CD4-positive, alpha-beta T cell (primary cell): ENCODE results near the gene FRMD5. TPM values are rescaled to one million over a fixed set of nuclear protein-coding genes. Genes with fewer than 3 reads are reported as not detected.

Experiments used
- ATAC-seq: fragments of 200-7000 bp; cut with Tn5 transposase; one replicate; pipeline ENCODE4 v1.10.0; 2022; ENCODE audit warnings: mild to moderate bottlenecking; ENCODE audit not compliant: poor library complexity
- CTCF ChIA-PET: fragments of 350-600 bp; sonication (Branson Sonifier 250); formaldehyde crosslinking; loops from one replicate; lab custom pipeline; 2021; ENCODE audit warnings: antibody characterized with exemption, inconsistent platforms; lab: Charles Lee
- POLR2A ChIA-PET: fragments of 350-600 bp; sonication (Branson Sonifier 250); formaldehyde crosslinking; loops from one replicate; lab custom pipeline; 2021; ENCODE audit warnings: antibody characterized with exemption, inconsistent platforms; lab: Charles Lee
- DNase-seq, 14 experiments: peaks; one replicate each; pipeline ENCODE4 v3.0.0-alpha.2; 2013 to 2020; ENCODE audit warnings: mixed read lengths in 2 of 14
- H3K27ac ChIP-seq, 2 donors: one replicate each; pipeline versions ENCODE4 v1.5.1 to v1.7.0; 2013; ENCODE audit warnings: low read length in 2 of 2, low read depth in 1 of 2, mild to moderate bottlenecking in 1 of 2
- H3K27me3 ChIP-seq, 2 experiments: 1 replicate in 1 of 2; 2 replicates in 1 of 2; pipeline versions ENCODE4 v1.6.1 to v1.7.0; 2013; ENCODE audit warnings: low read length in 2 of 2, control low read depth in 1 of 2, mild to moderate bottlenecking in 1 of 2, moderate library complexity in 1 of 2; ENCODE audit not compliant: insufficient read depth in 2 of 2, control insufficient read depth in 1 of 2
- H3K36me3 ChIP-seq: one replicate; pipeline ENCODE4 v1.6.1; 2013; ENCODE audit warnings: low read length, control low read depth; ENCODE audit not compliant: insufficient read depth
- H3K4me1 ChIP-seq: one replicate; pipeline ENCODE4 v1.6.1; 2013; ENCODE audit warnings: low read length, control low read depth; ENCODE audit not compliant: insufficient read depth
- H3K4me3 ChIP-seq: one replicate; pipeline ENCODE4 v1.5.1; 2013; ENCODE audit warnings: mild to moderate bottlenecking, low read length, moderate library complexity
- H3K9me3 ChIP-seq, 2 experiments: 1 replicate in 1 of 2; 2 replicates in 1 of 2; pipeline versions ENCODE4 v1.6.1 to v1.7.0; 2013; ENCODE audit warnings: low read length in 2 of 2, mild to moderate bottlenecking in 2 of 2, control low read depth in 1 of 2, moderate library complexity in 1 of 2; ENCODE audit not compliant: control insufficient read depth in 1 of 2, insufficient read depth in 1 of 2
- H3K27ac Mint-ChIP-seq: one replicate; pipeline ENCODE4 v1.8.0; 2020; ENCODE audit warnings: mixed read lengths
- H3K27me3 Mint-ChIP-seq: one replicate; pipeline ENCODE4 v1.8.0; 2021; ENCODE audit warnings: mixed read lengths
- H3K36me3 Mint-ChIP-seq: one replicate; pipeline ENCODE4 v1.8.0; 2021; ENCODE audit warnings: low read depth, mixed read lengths
- H3K4me1 Mint-ChIP-seq: one replicate; pipeline ENCODE4 v1.8.0; 2021; ENCODE audit warnings: low read depth, mixed read lengths
- H3K4me3 Mint-ChIP-seq: one replicate; pipeline ENCODE4 v1.8.0; 2020; ENCODE audit warnings: mild to moderate bottlenecking, mixed read lengths
- H3K9me3 Mint-ChIP-seq: one replicate; pipeline ENCODE4 v1.8.0; 2020; ENCODE audit warnings: mixed read lengths
- intact Hi-C, 2 experiments: fragments of 100-400 bp; cut with DNase I in 1 of 2; cut with micrococcal nuclease in 1 of 2; formaldehyde crosslinking; loops; one replicate each; pipeline versions ENCODE4 v1.15.1 to v1.9.0; 2023 to 2025; cut with DNase I, micrococcal nuclease
- total RNA-seq, 174 experiments: library from RNA in 2 of 174; stranded (reverse) in 2 of 174; gene quantifications; one replicate each; pipeline ENCODE4 v1.2.3 and lab custom pipeline; 2021 to 2026
- TF ChIP-seq, protein P1 (sequence below): fragments of 200-600 bp; IDR thresholded peaks from one replicate; pipeline ENCODE4 v1.8.0; 2022; ENCODE audit warnings: antibody characterized with exemption, mild to moderate bottlenecking

Gene FRMD5
- total RNA-seq, 2 experiments from 2014 or later = not detected

DNA sequence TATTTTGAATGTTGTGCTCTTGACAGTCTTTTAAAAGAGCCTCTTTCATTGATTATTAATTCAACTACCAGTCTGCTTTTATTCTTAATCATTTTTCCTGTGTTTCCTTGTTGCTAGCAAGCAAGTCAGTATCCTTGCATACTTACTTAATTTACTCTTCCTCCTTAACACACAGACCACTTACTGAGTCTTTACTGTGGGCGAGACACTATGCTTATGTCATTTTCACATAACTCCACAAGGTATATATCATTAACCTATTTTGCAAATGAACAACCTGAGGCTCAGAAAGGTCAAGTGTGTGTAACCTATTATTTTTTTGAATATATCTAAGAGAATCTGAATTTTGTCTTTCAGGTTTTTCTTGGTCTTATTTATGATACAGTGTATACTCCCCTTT, 237.3 kb downstream of the FRMD5 start:
- TF ChIP-seq, protein P1, sequence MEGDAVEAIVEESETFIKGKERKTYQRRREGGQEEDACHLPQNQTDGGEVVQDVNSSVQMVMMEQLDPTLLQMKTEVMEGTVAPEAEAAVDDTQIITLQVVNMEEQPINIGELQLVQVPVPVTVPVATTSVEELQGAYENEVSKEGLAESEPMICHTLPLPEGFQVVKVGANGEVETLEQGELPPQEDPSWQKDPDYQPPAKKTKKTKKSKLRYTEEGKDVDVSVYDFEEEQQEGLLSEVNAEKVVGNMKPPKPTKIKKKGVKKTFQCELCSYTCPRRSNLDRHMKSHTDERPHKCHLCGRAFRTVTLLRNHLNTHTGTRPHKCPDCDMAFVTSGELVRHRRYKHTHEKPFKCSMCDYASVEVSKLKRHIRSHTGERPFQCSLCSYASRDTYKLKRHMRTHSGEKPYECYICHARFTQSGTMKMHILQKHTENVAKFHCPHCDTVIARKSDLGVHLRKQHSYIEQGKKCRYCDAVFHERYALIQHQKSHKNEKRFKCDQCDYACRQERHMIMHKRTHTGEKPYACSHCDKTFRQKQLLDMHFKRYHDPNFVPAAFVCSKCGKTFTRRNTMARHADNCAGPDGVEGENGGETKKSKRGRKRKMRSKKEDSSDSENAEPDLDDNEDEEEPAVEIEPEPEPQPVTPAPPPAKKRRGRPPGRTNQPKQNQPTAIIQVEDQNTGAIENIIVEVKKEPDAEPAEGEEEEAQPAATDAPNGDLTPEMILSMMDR = no peak
- Histone ChIP-seq H3K9me3 (no peaks in the 10 kb centered on the region), H3K4me3 (no peak overlapping the region), H3K36me3 (no peaks in the 10 kb centered on the region), H3K27ac (no peak overlapping the region), H3K27me3 (peaks cover 0 to 5% of the 10 kb centered on the region in 2 experiments), H3K4me1 (no peaks in the 10 kb centered on the region)
- ATAC-seq (no peak), DNase-seq (no peak)
- Mint-ChIP-seq H3K36me3 (no peaks in the 10 kb centered on the region), H3K27me3 (peaks cover 33% of the 10 kb centered on the region), H3K9me3 (no peaks in the 10 kb centered on the region), H3K4me1 (no peaks in the 10 kb centered on the region), H3K4me3 (no peak overlapping the region), H3K27ac (no peak overlapping the region)
- intact Hi-C loops = no loop called here
- CTCF ChIA-PET = no interaction called here
- POLR2A ChIA-PET = no interaction called here

DNA sequence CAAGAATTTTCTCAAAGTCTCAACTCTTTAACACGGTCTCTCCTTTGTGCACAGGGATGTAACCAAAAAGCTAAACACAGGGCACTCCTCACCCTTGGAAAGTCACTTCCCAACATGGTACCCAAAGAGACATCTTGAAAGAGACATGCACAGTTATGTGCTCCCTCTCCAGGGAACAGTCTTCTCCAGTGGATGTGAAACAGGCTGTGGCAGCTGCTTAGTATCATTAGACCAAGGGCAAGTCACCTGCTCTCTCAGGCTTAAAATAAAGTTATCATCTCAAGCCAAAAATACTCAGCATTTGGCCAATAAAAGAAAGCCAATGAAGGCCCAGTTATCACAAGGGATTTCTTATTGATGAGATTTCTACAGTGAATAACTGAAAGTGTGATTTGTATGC, 239.9 kb downstream of the FRMD5 start:
- H3K4me3 ChIP-seq = no peak overlapping the region
- TF ChIP-seq, protein P1 = no peak
- no peaks in the 10 kb centered on the region for H3K9me3 ChIP-seq
- H3K9me3 Mint-ChIP-seq = no peaks in the 10 kb centered on the region
- no peaks in the 10 kb centered on the region for H3K36me3 ChIP-seq
- POLR2A ChIA-PET = no interaction called here
- H3K27ac Mint-ChIP-seq = no peak overlapping the region
- no peak overlapping the region for H3K4me3 Mint-ChIP-seq
- peaks cover 0 to 5% of the 10 kb centered on the region in 2 experiments for H3K27me3 ChIP-seq
- H3K36me3 Mint-ChIP-seq = no peaks in the 10 kb centered on the region
- DNase-seq (no peak), ATAC-seq (no peak)
- CTCF ChIA-PET = no interaction called here
- H3K27ac ChIP-seq = no peak overlapping the region
- no peaks in the 10 kb centered on the region for H3K4me1 Mint-ChIP-seq
- H3K27me3 Mint-ChIP-seq = peaks cover 25% of the 10 kb centered on the region
- intact Hi-C loops = no loop called here
- H3K4me1 ChIP-seq = no peaks in the 10 kb centered on the region

DNA sequence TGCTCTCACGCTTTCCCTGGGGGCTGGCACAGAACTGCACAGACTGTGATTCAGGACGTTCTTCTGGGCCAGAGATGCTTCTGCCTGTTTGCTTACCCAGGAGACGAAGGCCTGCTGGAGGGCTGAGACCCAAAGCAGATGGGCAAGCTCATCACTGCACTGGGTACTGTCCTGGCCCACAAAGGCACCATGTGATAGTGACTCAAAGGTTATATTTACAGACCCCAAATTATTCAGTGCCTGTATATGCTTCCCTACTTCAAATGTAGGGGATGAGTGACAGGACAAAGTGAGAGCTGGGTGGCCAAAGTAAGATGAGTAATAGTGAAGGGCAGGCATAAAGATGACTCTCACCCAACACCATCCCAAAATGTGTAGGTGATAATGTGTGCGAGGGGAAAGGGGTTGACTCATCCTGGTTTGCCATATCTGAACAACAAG, 240.9 kb downstream of the FRMD5 start:
- ChIA-PET POLR2A (interaction anchor here (0.6 kb wide), 1 partner anchor 204 kb away, joined by 3 read pairs; no protein-coding TSS in a partner anchor), CTCF (no interaction called here)
- no peak overlapping the region for H3K27ac ChIP-seq
- intact Hi-C loops = no loop called here
- no peak overlapping the region for H3K27ac Mint-ChIP-seq
- peaks cover 20% of the 10 kb centered on the region for H3K27me3 Mint-ChIP-seq
- H3K27me3 ChIP-seq = peaks cover 0 to 8% of the 10 kb centered on the region in 2 experiments
- no peaks in the 10 kb centered on the region for H3K36me3 ChIP-seq
- no peaks in the 10 kb centered on the region for H3K9me3 ChIP-seq
- TF ChIP-seq, protein P1 = no peak
- no peaks in the 10 kb centered on the region for H3K36me3 Mint-ChIP-seq
- DNase-seq (no peak), ATAC-seq (no peak)
- no peaks in the 10 kb centered on the region for H3K9me3 Mint-ChIP-seq
- H3K4me1 Mint-ChIP-seq = no peaks in the 10 kb centered on the region
- H3K4me3 Mint-ChIP-seq = no peak overlapping the region
- no peak overlapping the region for H3K4me3 ChIP-seq
- H3K4me1 ChIP-seq = no peaks in the 10 kb centered on the region
